Stimulated activated CD4-positive, alpha-beta T cell treated with anti-CD3 and anti-CD28 coated beads, TNF-alpha, amount 100 ng/mL, for 1 hour (primary cell): Measurements from ENCODE around the gene FMNL1.

Source experiments
- DNase-seq, 3 donors: peaks; one replicate each; pipeline ENCODE4 v3.0.0-alpha.2; 2020; ENCODE audit warnings: low read depth in 3 of 3, low spot score in 1 of 3

The FMNL1 gene

GRCh38 chr17:45222996-45223538, 1.4 kb downstream of the FMNL1 start:
- no peak for DNase-seq

GRCh38 chr17:45223539-45224528, 2.1 kb downstream of the FMNL1 start:
- no peak for DNase-seq

GRCh38 chr17:45224671-45225050, 3.0 kb downstream of the FMNL1 start:
- no peak for DNase-seq

- no peak for DNase-seq
These were observed 3.5 kb downstream of the FMNL1 start for GRCh38 chr17:45225051-45225700.

GRCh38 chr17:45225964-45226530, 4.4 kb downstream of the FMNL1 start:
- DNase-seq = peak; percentile 87 to 94 (median 91)

- DNase-seq = no peak
These were observed 4.9 kb downstream of the FMNL1 start for GRCh38 chr17:45226576-45226975.

- DNase-seq = no peak
These were observed 5.6 kb downstream of the FMNL1 start for GRCh38 chr17:45227101-45227925.

GRCh38 chr17:45227926-45228762, 6.5 kb downstream of the FMNL1 start:
- no peak for DNase-seq

- peak in 2 of 3 donors; percentile 55 to 74 for DNase-seq
These were observed 7.3 kb downstream of the FMNL1 start for GRCh38 chr17:45228763-45229539.

- no peak for DNase-seq
These were observed 8.2 kb downstream of the FMNL1 start for GRCh38 chr17:45229681-45230409.

GRCh38 chr17:45230410-45230786, 8.7 kb downstream of the FMNL1 start:
- DNase-seq = no peak

- DNase-seq = no peak
These were observed 9.2 kb downstream of the FMNL1 start for GRCh38 chr17:45230787-45231480.

- no peak for DNase-seq
These were observed 9.9 kb downstream of the FMNL1 start for GRCh38 chr17:45231481-45232116.

- no peak for DNase-seq
These were observed 11.1 kb downstream of the FMNL1 start for GRCh38 chr17:45232514-45233422.

- DNase-seq = no peak
These were observed 11.8 kb downstream of the FMNL1 start for GRCh38 chr17:45233423-45233924.
